ENCODE data around the gene IRF2. TPM values are rescaled to one million over a fixed set of nuclear protein-coding genes. Genes with fewer than 3 reads are reported as not detected.
A peak's percentile ranks its signal among the peaks of the same experiment; 100 is the strongest.

The IRF2 gene
- total and polyA plus RNA-seq, 2 donors (not counting 1 experiment from before 2014, with no cell fraction given) = 67.8 to 68.2 TPM

DNA sequence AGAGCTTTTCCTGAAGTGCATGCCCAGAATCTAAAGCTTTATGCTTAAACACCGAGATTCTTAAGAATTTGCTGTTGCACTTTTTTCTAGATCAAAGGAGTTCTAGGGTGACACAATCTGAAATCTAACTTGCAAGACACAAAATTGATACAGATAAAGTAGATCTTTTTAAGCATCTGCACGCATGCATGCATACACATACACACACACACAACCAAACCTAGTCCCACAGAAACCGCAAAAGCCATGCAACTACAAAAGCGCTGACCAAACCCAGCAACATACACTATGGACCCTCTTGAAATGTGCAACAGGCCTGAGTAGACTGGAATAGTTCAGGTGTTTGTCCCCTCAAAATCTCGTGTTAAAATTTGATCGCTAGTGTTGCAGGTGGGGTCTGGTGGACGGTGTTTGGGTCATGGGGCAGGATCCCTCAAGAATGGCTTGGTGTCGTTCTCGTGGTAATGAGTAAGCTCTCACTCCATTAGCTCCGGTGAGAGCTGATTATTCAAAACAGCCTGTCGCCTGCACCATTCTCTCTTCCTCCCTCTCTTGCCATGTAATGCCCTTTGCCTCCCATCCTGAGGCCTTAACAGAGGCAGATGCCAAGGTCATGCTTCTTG, 52.7 kb downstream of the IRF2 start:
- DNase-seq = peak; percentile 23
- intact Hi-C loops (cut with micrococcal nuclease) = loop anchor here (2.0 to 5.0 kb wide), 4 partner anchors 17 to 117 kb away; no protein-coding TSS in a partner anchor
- ATAC-seq (ENCODE audit: low read depth) = no peak

More for the DNA sequence above, 52.7 kb downstream of the IRF2 start:
- H3K27ac Mint-ChIP-seq = peak overlapping the region; percentile 85
- TF ChIP-seq EZH2 (IDR thresholded peaks at IDR 0.05; ENCODE audit: borderline replicate concordance, insufficient read depth, low read depth, low read length, poor library complexity, severe bottlenecking) = no peak
- TF ChIP-seq, protein P1, sequence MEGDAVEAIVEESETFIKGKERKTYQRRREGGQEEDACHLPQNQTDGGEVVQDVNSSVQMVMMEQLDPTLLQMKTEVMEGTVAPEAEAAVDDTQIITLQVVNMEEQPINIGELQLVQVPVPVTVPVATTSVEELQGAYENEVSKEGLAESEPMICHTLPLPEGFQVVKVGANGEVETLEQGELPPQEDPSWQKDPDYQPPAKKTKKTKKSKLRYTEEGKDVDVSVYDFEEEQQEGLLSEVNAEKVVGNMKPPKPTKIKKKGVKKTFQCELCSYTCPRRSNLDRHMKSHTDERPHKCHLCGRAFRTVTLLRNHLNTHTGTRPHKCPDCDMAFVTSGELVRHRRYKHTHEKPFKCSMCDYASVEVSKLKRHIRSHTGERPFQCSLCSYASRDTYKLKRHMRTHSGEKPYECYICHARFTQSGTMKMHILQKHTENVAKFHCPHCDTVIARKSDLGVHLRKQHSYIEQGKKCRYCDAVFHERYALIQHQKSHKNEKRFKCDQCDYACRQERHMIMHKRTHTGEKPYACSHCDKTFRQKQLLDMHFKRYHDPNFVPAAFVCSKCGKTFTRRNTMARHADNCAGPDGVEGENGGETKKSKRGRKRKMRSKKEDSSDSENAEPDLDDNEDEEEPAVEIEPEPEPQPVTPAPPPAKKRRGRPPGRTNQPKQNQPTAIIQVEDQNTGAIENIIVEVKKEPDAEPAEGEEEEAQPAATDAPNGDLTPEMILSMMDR (IDR thresholded peaks at IDR 0.05) = no peak
- H3K4me1 Mint-ChIP-seq = peaks cover 75% of the 10 kb centered on the region
- WGBS (ENCODE audit: insufficient coverage) = 53% methylated on average over 7 of the region's 11 CpGs
- Histone ChIP-seq H3K4me3 (ENCODE audit: control extremely low read depth in 1 of 5, extremely low read depth in 1 of 5, insufficient read depth in 1 of 5, low read depth in 2 of 5, low read length in 4 of 5) (peak overlapping the region in 2 of 5 experiments; percentile 4 to 26), H3K27ac (ENCODE audit: low read length in 2 of 2) (peak overlapping the region in 1 of 2 donors; percentile 76), H3K4me2 (replicated peaks; ENCODE audit: low read depth, low read length, poor library complexity, severe bottlenecking) (peak overlapping the region; percentile 57), H3K36me3 (replicated peaks in 1 of 2; ENCODE audit: control extremely low read depth in 1 of 2, control insufficient read depth in 1 of 2, extremely low read depth in 1 of 2, insufficient read depth in 2 of 2, low read length in 1 of 2) (peaks cover 13 to 57% of the 10 kb centered on the region in 2 experiments), H3K79me2 (ENCODE audit: control insufficient read depth, insufficient read depth, low read length) (peaks cover 88% of the 10 kb centered on the region), H3K9me3 (ENCODE audit: control extremely low read depth in 1 of 3, control insufficient read depth in 2 of 3, insufficient read depth in 1 of 3, low read length in 2 of 3) (peaks cover 0 to 6% (median 2%) of the 10 kb centered on the region in 3 donors), H3K4me1 (ENCODE audit: control insufficient read depth in 2 of 2, insufficient read depth in 2 of 2, low read length in 2 of 2) (peaks cover 34 to 41% of the 10 kb centered on the region in 2 donors), H2AFZ (ENCODE audit: insufficient read depth, low read depth, low read length, poor library complexity, severe bottlenecking) (no peak overlapping the region), H3K27me3 (replicated peaks in 1 of 4; ENCODE audit: control extremely low read depth in 1 of 4, control insufficient read depth in 3 of 4, insufficient read depth in 4 of 4, low read length in 3 of 4) (no peaks in the 10 kb centered on the region), H3K9ac (ENCODE audit: low read length) (peak overlapping the region; percentile 37), H4K20me1 (ENCODE audit: control insufficient read depth, insufficient read depth, low read length, poor library complexity, severe bottlenecking) (peaks cover 43% of the 10 kb centered on the region)
- H3K4me3 Mint-ChIP-seq = peak overlapping the region; percentile 73
- CTCF ChIA-PET = interaction anchor here (1.1 to 1.8 kb wide), 6 partner anchors 16 to 158 kb away, joined by 3 to 6 read pairs (median 4); no protein-coding TSS in a partner anchor
- POLR2A ChIA-PET = interaction anchor here (0.6 kb wide), 1 partner anchor 214 kb away, joined by 4 read pairs; no protein-coding TSS in a partner anchor
- no peaks in the 10 kb centered on the region for H3K27me3 Mint-ChIP-seq
- H3K9me3 Mint-ChIP-seq (ENCODE audit: insufficient read depth) = no peaks in the 10 kb centered on the region
